SK-N-SH treated with all-trans-retinoic acid at 6 μM for 48 hours (cell line): ENCODE data around the gene PRSS1.
"Not testable (repeated sequence)": the region's sequence is repeated elsewhere in the genome, so short reads cannot be mapped to it uniquely, and the experiment has no call there.

Experiments
- PATZ1 ChIP-seq: fragments of 250-450 bp; sonication (Bioruptor Pico); IDR thresholded peaks from 2 replicates; pipeline ENCODE4 v1.8.0; 2020; ENCODE audit warnings: mild to moderate bottlenecking, moderate library complexity, borderline replicate concordance
- SNAI2 ChIP-seq: fragments of 250-450 bp; sonication (Bioruptor Pico); IDR thresholded peaks from 2 replicates; pipeline ENCODE4 v1.5.0; 2020; ENCODE audit warnings: mild to moderate bottlenecking, moderate library complexity
- TOX ChIP-seq: fragments of 250-450 bp; sonication (Bioruptor Pico); IDR thresholded peaks from 2 replicates; pipeline ENCODE4 v1.8.0; 2021; ENCODE audit warnings: mild to moderate bottlenecking, moderate library complexity, borderline replicate concordance

DNA sequence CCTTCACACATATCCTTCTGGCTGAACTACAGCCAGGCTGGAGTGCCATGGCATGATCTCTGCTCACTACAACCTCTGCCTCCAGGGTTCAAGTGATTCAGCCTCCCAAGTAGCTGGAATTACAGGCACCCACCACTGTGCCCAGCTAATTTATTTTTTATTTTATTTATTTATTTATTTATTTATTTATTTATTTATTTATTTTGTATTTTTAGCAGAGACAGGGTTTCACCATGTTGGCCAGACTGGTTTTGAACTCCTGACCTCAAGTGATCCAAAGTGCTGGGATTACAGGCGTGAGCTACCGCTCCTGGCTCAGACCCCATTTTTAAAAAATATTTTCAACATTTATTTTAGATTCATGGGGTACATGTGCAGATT lies 27.6 kb downstream of the PRSS1 start:
- not testable (repeated sequence) for TF ChIP-seq SNAI2, TOX, PATZ1 (CRISPR knock-in tag)
